Posterior vena cava (tissue), 2 donors: Measurements from ENCODE around the gene ANKRD11. TPM values are rescaled to one million over a fixed set of nuclear protein-coding genes. Genes with fewer than 3 reads are reported as not detected.
"Not testable (repeated sequence)": the region's sequence is repeated elsewhere in the genome, so short reads cannot be mapped to it uniquely, and the experiment has no call there.

Source experiments
- DNase-seq: peaks from one replicate; pipeline ENCODE4 v3.0.0-alpha.2; 2020; ENCODE audit warnings: low spot score
- intact Hi-C, 2 donors: fragments of 100-400 bp; cut with DNase I; formaldehyde crosslinking; loops; one replicate each; pipeline versions ENCODE4 v1.14.1 to v1.14.2; 2022 to 2023
- total RNA-seq, 2 donors: library from RNA; stranded (reverse); fragmentation: NEBNext Ultra II Directional; extraction: Animal tissue kit (Norgen Biotek cat#: 25700); gene quantifications; one replicate each; pipeline ENCODE4 v1.2.1, GENCODE V29; 2021
- donor health status: DM: yes; HTN: yes; CAD: no.
- donor health status: DM: yes; HTN: yes; CAD: no.

ANKRD11 gene
- total RNA-seq, 2 donors from 2014 or later, result 95.0 to 110 TPM

DNA sequence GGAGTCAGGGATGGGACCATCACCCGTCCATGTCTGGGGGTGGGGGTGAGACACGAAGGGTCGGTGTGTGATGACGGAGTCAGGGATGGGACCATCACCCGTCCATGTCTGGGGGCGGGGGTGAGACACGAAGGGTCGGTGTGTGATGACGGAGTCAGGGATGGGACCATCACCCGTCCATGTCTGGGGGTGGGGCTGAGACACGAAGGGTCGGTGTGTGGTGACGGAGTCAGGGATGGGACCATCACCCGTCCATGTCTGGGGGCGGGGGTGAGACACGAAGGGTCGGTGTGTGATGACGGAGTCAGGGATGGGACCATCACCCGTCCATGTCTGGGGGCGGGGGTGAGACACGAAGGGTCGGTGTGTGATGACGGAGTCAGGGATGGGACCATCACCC, 69.1 kb downstream of the ANKRD11 start:
- DNase-seq, intact Hi-C loops: not testable (repeated sequence)

DNA sequence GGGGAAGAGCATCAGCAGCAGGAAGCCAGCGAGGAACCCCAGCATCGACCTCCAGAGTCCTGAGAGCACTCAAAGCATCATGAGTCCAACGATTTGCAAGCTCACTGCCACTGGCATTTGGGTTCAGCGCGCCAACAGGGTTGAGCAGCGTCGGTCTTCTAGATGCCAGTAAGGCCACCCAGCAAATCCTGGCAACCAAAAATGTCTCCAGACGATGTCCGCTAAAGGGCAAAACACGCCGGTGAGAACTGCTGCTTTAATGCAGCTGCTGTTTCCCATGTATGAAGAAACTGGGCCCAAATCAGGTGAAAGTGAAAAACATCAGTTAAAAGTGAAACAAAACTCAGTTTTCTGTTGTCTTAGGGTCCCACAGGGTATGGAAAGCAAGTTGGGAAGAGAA, 70.2 kb downstream of the ANKRD11 start:
- intact Hi-C loops, result no loop called here
- no peak for DNase-seq

DNA sequence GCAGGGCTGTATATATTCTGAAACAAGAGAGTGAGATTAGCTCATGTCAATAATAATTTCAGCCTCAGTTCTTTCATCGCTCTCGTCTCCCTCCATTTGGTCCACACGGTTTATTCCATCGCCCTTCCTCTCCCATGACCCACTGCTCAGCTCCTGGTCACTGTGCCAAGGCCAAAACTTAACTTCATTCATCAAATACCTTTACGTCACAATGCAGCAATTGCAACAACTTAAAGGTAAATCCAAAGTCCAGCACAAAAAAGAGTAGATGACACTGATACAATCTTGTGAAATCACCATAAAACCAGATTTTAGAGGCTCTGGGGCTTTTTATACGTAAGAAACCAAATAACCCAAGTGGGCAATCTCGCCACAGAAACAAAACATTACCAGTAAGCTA, 72.0 kb downstream of the ANKRD11 start:
- intact Hi-C loops, result no loop called here
- DNase-seq, result no peak

DNA sequence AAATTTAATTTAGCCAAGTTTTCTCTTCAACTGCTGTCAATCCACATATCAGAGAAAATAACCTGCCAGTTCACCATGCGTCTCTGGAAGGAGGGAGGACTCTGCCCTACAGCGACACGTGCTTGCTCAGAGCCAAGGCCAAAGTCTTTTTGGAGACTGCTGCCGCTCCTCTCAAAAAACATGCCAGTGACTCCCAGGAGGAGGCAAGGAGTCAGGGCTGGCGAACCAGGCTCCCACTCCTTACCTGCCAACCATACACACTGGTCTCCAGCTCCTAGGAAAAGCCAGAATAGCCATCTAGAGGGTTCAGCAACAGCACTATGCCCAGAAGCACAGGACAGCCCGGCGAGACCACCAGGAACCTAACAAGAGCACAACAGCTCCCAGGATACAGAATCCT, 73.0 kb downstream of the ANKRD11 start:
- intact Hi-C loops, result no loop called here
- DNase-seq, result no peak

DNA sequence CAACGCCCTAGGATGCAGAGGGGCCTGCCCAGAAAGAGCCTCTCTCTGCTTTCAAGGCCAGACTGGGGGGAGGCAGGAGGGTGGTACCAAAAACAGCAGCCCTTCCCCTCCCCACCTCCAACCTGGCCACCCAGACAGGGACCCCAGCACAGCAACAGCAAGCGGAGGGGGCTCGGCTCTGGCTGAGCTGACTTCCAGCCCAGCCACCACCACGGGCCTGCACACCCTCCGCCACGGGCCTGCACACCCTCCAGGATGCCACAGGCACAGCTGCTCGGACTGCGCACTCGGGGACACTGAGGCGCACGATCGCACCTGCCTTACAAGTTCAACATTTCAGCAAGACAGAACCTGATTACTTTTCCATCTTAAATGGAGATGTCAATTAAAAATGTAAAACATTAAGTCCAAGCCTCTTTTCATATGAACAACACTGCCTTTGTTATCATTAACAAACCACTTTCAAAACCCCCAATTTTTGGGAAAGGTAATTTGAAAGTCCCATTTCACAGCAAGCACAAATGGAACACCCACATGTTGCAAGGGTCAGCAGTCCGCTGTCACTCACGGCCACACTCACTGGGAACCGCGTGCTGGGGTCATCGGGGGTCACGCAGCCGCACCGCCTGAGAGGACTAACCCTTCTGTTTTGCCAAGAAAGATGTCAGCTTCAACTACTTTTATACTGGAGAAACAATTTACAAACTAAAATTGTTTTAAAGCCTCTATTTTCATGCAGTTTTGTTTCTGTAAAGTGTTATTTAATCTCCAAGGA, 76.4 kb downstream of the ANKRD11 start:
- intact Hi-C loops, result loop anchor here in 1 of 2 donors (5.0 kb wide), 1 partner anchor 73 kb away; no protein-coding TSS in a partner anchor
- DNase-seq, result peak; percentile 71

DNA sequence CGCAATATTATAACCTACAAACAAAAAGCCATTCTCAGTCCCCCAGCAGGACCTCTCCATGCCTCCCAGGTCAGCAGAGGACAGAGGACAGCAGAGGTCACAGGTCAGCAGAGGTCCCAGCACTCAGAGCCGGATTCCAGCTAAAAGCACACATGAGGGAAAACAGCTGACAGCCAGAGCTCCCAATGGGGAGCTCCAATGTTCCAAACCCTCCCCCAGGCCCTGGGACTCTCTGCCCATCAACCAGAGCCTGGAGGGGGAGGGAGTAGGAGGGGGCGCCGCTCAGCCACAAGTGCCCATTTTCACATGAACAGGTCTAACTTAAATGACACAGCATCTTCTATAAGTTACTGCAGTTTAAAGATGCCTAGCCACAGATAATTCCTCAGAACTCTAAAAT, 77.5 kb downstream of the ANKRD11 start:
- intact Hi-C loops, result loop anchor here in 1 of 2 donors (5.0 kb wide), 1 partner anchor 74 kb away; no protein-coding TSS in a partner anchor
- no peak for DNase-seq

DNA sequence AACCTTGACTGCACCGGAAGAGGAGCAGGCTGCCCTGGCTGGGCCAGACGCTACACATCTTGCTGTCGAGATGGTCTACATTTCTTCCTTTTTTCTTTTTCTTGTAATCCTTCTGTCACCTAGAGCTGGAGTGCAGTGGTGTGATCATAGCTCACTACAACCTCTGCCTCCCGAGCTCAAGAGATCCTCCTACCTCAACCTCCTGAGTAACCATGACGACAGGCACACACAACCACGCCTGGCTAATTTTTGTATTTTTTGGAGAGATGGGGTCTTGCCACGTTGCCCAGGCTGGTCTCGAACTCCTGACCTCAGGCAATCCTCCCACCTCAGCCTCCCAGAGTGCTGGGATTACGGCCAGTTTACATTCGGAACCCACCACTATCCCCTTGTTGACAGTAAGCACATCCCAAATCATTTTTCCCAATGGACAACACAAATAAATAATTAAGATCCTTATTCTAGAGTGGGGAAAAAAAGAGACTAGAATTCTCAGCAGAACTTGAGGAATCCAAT, 79.0 kb downstream of the ANKRD11 start:
- DNase-seq, result no peak
- intact Hi-C loops, result loop anchor here in 1 of 2 donors (5.0 kb wide), 1 partner anchor 76 kb away; no protein-coding TSS in a partner anchor

DNA sequence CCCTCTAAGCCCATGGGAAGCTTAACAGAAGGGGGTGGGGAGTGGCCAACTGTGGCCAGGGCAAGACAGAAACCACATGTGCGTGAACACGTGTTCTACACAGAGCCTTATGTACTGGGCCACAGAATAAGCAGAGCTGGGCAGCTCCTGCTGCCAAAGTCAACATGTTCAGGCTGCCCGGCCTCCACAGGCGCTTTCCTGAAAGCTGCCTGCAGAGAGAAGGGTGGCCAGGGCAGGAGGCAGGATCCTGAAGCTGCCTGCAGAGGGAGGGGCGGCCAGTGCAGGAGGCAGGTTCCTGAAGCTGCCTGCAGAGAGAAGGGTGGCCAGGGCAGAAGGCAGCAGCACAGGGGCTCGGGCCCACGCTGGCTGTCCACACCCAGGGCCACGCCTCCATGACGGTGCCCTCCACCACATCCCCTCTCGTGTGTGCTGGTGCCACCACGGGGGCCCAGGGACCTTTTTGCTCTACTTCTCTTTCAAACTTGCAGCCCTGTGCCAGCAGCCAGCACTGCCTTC, 79.5 kb downstream of the ANKRD11 start:
- peak; percentile 87 for DNase-seq
- intact Hi-C loops, result loop anchor here in 1 of 2 donors (5.0 kb wide), 1 partner anchor 76 kb away; no protein-coding TSS in a partner anchor

DNA sequence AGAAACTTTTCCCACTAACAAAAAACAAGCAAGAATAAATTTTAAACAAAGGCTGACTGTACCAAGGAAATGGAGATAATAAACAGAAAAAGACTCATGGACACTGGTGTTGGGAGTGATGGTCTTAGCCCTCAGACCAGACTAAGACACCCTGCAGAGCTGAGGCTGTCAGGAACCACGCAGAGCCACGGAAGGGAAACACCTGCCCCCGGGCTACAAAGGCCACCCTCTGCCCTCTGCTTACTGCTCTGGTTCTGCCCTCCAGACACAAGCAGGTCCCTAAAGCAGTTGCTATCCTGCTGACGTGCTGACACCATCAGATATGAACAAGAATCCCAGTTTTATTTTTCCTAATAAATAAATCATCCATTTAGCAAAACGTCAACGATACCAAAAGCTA, 80.0 kb downstream of the ANKRD11 start:
- intact Hi-C loops, result loop anchor here in 1 of 2 donors (5.0 kb wide), 1 partner anchor 77 kb away; no protein-coding TSS in a partner anchor
- no peak for DNase-seq

DNA sequence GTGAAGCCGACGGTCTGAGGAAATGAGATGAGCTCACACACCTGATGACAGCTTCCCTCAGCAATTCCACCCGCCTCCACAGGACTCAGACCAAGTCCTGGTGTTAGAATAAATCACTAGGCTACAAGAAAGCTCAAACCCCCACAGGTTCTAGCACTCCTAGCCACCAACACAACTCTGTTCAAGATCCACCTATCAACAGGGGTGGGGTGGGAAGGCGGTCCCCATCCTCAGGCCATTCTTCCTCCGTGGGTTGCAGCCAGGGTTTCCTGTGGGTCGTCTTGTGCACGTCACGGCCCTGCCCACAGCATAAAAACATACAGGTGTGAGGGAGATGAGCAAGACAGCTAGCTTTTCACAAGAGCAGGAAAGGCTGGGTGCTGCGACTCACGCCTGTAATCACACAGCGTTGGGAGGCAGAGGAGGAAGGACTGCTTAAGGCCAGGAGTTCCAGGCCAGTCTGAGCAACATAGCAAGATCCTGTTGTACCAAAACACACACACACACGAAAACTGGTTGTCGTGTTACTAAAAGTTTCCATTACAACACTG, 81.1 kb downstream of the ANKRD11 start:
- no peak for DNase-seq
- intact Hi-C loops, result loop anchor here in 1 of 2 donors (10.0 kb wide), 1 partner anchor 76 kb away; no protein-coding TSS in a partner anchor

DNA sequence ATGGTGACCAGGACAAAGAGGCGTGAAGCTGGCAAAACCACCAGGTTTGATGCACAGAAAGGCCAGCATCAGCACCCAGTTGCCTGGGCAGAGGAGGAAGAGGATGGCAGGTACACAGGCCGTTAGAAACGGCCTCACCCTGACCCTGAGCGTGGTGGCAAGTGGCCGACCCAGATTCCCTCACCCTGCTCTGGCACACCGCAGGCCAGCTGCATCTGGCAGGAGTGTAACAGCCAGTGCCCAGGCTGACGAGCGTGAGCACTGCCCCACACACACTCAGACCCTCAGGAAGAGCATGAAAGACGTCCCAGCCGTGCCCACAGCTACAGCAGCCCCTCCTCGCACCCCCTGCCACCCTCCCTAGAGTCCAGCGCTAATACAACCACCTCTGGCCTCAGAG, 82.0 kb downstream of the ANKRD11 start:
- intact Hi-C loops, result loop anchor here in 1 of 2 donors (10.0 kb wide), 1 partner anchor 76 kb away; no protein-coding TSS in a partner anchor
- DNase-seq, result no peak

DNA sequence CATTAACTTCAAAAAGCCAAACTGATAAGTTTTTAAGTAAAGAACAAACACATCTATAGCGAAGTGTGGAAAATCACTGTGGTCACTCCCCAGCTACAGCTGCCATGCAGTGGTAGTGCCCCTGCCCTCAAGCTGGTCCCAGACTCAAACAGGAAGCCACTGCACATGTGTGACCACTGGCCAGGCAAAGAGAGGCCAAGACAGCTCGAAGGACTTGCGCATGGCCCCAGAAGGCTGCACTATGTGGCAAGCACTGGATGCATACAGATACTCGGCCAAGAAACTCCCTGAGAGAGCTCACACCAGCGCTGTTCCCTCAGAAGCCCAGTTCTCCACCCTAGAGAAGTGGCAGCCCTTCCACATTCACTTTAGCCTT, 82.4 kb downstream of the ANKRD11 start:
- intact Hi-C loops, result loop anchor here in 1 of 2 donors (10.0 kb wide), 1 partner anchor 77 kb away; no protein-coding TSS in a partner anchor
- no peak for DNase-seq

DNA sequence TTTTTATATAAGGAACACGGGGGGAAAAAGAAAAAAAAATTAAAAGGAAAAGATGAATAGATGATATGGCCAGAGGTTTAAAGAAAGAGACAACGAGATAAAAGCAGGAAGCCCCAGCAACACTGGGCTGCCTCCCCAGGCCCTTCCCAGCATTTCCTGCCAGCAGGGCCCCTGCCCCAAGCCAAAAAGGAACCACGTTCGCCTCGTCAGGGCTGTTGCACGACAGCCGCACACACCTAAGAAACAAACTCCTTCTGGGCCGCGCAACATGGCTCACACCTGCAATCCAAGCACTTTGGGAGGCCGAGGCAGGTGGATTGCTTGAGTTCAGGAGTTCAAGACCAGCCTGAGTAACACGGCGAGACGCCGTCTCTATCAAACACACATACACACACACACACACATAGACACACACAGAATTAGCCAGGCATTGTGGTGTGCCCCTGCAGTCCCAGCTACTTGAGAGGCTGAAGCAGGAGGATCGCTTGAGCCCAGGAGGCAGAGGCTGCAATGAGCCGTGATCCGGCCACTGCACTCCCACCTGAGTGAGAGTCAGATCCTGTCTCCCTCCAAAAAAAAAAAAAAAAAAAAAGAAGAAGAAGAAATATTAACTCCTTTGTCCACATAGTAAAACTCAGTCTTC, 83.0 kb downstream of the ANKRD11 start:
- no peak for DNase-seq
- intact Hi-C loops, result loop anchor here in 1 of 2 donors (10.0 kb wide), 1 partner anchor 77 kb away; no protein-coding TSS in a partner anchor

DNA sequence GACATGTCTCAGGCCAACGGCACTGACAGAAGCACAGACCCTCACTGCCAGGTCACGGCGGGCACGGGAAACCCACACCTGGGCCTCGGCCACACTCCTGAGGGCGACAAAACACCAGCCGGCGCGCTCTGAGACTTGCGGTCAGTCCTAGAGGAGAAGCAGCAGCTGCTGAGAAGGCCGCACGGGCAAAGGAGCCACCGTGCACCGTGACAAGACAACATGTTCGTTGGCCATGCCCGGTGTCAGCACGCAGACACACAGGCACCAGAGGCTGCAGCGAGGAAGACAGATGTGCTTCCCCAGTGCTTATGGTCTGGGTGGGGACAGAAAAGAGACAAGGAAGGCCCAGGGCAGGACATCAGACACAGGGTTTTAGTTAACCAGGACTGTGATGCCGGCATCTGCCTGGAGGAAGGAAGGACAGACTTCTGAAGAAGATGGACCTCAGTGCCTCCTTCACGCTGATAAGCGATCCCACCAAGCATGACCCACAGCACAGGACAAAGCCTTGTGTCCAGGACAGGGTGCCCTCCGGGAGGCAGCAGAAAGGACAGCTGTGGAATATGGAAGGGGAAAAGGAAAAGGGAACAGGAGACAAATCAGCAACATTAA, 84.0 kb downstream of the ANKRD11 start:
- intact Hi-C loops, result loop anchor here in 1 of 2 donors (10.0 kb wide), 1 partner anchor 78 kb away; no protein-coding TSS in a partner anchor
- no peak for DNase-seq

DNA sequence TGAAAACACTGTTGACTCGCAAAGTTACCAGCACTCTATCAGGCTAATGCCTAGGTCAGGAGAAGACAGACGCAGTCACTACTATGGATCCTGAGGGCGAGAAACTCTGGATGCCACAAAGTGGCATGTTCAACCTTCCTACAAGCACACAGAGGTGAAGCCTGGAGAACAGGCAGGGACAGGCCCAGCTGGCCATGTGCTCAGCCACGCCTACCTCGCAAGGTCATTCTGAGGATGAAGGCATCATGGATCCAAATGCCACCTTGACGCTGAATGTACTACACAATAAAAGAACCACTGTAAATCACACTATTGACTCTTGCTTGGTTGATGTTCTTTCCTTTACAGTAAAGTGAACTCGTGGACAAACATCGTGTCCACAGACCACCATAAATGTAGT, 85.8 kb downstream of the ANKRD11 start:
- intact Hi-C loops, result loop anchor here in 1 of 2 donors (10.0 kb wide), 1 partner anchor 80 kb away; no protein-coding TSS in a partner anchor
- DNase-seq, result peak; percentile 3

DNA sequence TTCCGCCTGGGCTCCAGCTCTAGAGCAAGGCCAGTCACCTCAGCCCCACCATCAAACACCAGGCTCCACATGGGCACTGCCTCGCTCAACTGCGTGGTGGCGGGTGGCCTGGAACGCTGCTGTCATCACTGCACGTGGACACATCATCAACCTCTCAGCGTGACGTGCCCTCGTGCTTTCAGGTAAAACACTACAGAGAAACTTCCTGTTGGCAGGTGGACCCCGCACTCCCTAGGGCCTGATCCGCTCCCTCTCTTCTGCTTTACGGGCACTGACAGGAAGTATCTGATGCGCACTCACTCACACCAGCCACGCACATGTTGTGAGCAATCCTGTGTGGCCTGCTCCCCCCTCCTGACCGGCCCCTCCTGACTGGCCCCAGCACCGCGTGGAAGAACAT, 87.4 kb downstream of the ANKRD11 start:
- no peak for DNase-seq
- intact Hi-C loops, result loop anchor here in 1 of 2 donors (10.0 kb wide), 1 partner anchor 82 kb away; no protein-coding TSS in a partner anchor

DNA sequence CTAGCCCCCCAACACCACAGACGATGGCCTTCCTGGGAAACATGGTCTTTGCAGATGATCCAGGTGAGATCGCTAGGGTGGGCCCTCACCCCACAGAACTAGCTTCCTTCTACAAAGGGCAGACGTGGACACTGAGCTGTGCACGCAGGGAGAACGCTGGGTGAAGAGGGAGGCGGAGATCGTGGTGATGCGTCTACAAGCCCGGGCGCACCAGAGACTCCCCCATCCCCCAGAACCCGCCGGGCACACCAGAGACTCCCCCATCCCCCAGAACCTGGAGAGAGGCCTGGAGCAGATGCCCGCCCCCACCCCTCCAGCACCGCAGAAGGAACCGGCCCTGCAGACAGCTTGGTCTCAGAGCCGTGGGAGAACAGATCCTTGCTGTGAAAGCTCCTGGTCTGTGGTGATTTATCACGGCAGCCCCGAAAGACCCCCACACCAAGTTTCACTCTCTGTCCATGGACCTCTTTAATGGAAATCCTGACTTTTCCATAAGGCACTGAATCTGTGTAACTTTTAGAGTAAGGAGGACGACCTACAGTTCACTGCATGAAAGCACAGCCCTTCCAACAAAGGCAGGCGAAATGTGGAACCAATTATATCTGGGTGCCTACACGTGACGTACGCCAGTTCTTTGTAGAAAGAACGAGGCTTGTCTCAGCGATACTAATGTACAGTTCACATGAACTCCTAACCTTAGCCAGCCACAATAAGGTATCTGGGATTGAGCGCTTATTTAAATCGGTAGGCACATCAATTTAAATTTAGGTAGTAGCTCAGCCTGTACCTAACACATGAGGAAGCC, 88.5 kb downstream of the ANKRD11 start:
- intact Hi-C loops, result loop anchor here in 1 of 2 donors (10.0 kb wide), 1 partner anchor 83 kb away; no protein-coding TSS in a partner anchor
- DNase-seq, result no peak

DNA sequence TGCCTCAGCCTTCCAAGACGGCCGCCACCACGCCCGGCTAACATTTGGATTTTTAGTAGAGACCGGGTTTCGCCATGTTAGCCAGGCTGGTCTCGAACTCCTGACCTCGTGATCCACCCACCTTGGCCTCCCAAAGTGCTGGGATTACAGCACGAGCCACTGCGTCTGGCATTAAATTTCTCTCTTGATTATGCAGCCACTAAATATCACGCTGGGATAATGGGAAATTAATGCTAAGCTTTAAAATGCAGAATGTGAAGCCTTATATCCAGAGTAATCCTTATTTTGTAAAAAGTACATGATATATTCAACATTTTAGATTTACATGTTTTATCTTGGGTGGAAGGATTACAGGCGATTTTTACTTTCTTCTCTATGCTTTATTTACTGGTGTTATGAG, 89.2 kb downstream of the ANKRD11 start:
- intact Hi-C loops, result loop anchor here in 1 of 2 donors (10.0 kb wide), 1 partner anchor 84 kb away; no protein-coding TSS in a partner anchor
- no peak for DNase-seq
